Right ventricle myocardium inferior (tissue), 1 donor: ENCODE results near the gene TMED8. TPM values are rescaled to one million over a fixed set of nuclear protein-coding genes. Genes with fewer than 3 reads are reported as not detected.
"Not testable (repeated sequence)": the region's sequence is repeated elsewhere in the genome, so short reads cannot be mapped to it uniquely, and the experiment has no call there.

Experiments used
- ATAC-seq: fragments of 200-7000 bp; cut with Tn5 transposase; one replicate; pipeline ENCODE4 v1.9.1; 2020; ENCODE audit warnings: mild to moderate bottlenecking, moderate library complexity
- DNase-seq: peaks from one replicate; pipeline ENCODE4 v3.0.0; 2021; ENCODE audit errors: missing footprints
- intact Hi-C: fragments of 100-400 bp; cut with DNase I; formaldehyde crosslinking; loops from one replicate; pipeline ENCODE4 v1.11.0; 2022
- total RNA-seq: library from RNA; stranded (reverse); fragmentation: NEBNext Ultra II Directional; extraction: Animal tissue kit (Norgen Biotek cat#: 25700); gene quantifications from one replicate; pipeline ENCODE4 v1.2.1, GENCODE V29; 2021
- donor health status: DM: no; HTN: yes; CAD: no; lungs with severe emphysema.

The TMED8 gene
- total RNA-seq, 1 donor from 2014 or later, result 5.1 TPM

DNA sequence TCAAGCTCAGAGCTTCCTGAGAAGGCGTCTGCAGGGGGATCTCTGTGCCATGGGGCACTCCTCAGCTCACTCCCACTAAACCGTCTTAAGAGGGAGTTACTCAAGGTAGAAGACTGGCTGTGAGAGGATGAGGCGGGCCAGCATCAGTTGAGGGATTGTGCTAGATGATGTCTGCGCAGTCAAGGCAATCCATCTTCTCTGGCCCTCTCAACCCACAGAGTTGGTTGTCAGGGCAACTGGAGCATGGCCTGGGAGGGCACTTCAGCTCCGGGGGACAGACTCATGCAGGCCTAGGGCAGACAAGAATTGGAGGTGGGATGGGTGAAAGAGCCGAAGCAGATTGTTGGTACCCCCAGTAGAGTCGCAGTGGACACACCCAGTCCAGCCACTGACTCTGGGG, 47.0 kb downstream of the TMED8 start:
- DNase-seq (no peak), ATAC-seq (no peak)
- intact Hi-C loops, result no loop called here

DNA sequence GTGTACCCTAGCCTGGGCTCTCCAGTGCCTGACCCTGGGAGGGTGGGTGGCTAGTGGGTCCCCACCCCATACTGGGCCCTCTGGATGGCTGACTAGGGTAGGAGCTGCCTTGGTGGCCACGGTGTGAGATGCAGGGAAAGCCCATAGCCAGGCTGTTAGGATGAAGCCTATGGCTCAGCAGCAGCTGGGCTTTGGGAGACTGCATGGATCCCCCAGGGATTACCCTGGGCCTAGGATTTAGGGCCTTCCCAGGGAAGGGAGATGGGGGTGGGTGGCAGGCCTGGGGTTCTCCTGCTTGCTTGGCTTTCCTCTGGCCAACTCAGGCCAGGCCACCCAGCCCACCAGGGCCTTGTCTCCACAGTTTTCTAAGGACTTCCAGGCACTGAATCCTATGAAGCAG, 49.8 kb downstream of the TMED8 start:
- DNase-seq, result no peak
- intact Hi-C loops, result no loop called here
- no peak for ATAC-seq

- no peak for DNase-seq
- ATAC-seq, result no peak
- intact Hi-C loops, result no loop called here
Observed at GRCh38 chr14:77325746-77326094, 51.2 kb downstream of the TMED8 start.

DNA sequence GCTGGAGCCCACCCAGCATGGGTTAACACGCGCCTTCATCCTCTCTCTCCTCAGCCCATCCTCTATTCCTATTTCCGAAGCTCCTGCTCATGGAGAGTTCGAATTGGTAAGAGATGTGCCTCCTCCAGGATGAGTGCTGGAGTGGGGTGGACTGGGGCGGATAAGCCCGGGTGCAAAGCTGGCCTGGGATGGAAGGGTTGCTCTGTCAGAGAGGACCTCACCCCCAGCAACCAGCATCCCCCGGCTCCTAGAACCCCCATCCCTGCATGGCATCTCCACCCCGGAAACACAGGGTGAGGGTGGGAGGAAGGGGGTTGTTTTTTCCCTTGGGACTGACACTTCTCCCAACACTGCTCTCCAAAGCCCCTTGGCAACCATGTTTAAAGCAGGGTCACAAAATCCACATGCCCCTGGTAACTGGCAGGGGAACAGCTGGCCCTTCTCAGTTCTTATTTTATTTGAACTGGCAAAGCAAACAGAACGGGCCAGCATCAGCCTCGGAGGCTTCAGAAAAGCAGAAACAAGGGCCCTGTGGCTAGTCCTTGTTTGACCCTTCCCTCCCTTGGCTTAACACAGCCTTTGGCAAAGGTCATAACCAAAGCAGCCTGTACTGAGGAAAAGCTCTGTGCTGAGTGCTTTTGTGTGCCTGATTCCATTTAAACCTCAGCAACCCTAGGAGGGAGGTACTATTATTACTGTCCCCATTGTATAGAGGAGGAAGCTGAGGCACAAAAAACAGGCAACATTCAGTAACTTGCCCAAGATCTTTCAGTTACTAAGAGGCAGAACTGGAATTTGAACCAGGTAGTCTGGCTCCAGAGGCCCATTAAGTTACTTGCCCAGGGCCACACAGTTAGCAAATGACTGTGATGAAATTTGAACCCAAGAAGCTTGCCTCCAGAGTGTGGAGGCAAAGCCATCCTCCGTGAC, 51.8 kb downstream of the TMED8 start:
- ATAC-seq (no peak), DNase-seq (no peak)
- intact Hi-C loops, result loop anchor here (5.0 kb wide), 2 partner anchors 52 to 513 kb away; partner anchors contain the start of genes ANGEL1, SAMD15 and TMED8

DNA sequence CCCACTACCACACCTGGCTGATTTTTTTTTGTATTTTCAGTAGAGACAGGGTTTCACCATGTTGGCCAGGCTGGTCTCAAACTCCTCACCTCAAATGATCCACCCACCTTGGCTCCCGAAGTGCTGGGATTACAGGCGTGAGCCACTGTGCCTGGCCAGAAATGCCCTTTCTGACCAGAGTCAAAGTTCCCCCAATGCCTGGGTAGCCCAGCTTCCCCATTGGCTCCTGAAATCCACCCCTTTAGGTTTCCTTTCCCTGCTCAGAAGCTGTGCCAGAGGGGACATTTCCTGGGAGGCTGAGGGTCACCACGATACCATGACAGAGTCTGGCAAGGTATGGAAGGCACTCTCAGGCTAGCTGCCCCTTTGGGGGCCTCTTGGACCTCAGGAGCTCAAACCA, 52.6 kb downstream of the TMED8 start:
- DNase-seq (no peak), ATAC-seq (no peak)
- intact Hi-C loops, result loop anchor here (5.0 kb wide), 2 partner anchors 53 to 512 kb away; partner anchors contain the start of genes ANGEL1, SAMD15 and TMED8

- ATAC-seq (no peak), DNase-seq (no peak)
- intact Hi-C loops, result loop anchor here (5.0 kb wide), 2 partner anchors 54 to 511 kb away; partner anchors contain the start of genes ANGEL1, SAMD15 and TMED8
Observed at GRCh38 chr14:77323571-77323970, 53.3 kb downstream of the TMED8 start.

DNA sequence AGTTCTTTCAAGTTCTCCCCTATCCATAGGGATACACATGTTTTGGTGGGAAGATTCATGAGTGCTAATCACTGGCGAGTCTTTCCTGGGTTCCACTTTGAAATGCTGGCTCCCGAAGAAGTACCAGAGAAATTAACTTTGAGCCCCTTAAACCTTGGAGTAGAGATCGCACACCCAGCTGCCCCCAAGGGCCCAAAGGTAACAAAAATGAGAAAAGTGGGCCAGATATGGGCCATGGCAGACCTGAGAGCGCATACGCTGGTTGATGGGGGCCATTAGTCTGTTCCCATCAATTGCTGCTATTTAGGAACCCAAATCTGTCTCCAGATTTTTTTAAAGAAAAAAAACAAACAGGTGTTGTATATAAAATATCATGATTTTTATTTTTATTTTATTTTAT, 53.9 kb downstream of the TMED8 start:
- intact Hi-C loops, result loop anchor here (5.0 kb wide), 2 partner anchors 54 to 511 kb away; partner anchors contain the start of genes ANGEL1, SAMD15 and TMED8
- DNase-seq (no peak), ATAC-seq (no peak)

DNA sequence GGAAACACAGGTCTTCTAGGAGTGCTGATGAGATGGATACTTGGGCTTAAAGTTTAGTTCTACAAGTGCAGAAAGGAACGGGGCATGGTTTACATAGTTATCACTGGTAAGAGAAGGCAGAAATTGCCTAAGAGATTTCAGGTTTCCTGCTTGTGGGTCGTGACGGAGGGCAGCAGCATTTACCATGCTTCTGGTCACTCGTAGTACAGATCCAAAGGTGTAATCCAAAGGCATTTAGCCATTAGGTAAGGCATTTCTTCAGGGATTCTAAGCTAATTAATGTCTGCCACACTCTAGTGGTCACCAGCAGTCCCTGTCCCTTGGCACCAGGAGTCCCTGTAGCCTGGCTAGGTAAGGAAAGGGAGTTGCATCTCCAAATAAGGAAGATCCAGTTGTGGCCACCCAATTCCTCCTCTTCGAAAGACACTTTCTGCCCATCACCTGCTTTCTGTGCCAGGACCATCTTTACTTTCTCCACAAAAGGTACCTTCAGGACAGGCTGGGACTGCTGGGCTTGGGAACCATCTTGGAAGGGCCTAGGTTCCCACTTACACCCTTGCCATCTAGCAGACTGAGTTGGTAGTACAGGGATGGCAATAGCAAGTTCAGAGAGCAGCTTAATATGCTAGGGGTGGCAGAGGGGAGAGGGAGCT, 54.5 kb downstream of the TMED8 start:
- intact Hi-C loops, result loop anchor here (5.0 kb wide), 2 partner anchors 55 to 510 kb away; partner anchors contain the start of genes ANGEL1, SAMD15 and TMED8
- ATAC-seq (no peak), DNase-seq (no peak)

- ATAC-seq (peak; percentile 85), DNase-seq (peak; percentile 97)
- intact Hi-C loops, result loop anchor here (2.0 to 5.0 kb wide), 3 partner anchors 57 to 508 kb away; partner anchors contain the start of genes ANGEL1, SAMD15, TMED8 and VIPAS39
Observed at GRCh38 chr14:77320238-77320935, 56.5 kb downstream of the TMED8 start, which contains the start of gene POMT2. TSS of gene POMT2 (minus strand) at chr14:77320883. CDS start at chr14:77320681, 202 bp downstream.

- intact Hi-C loops, result loop anchor here (5.0 kb wide), 1 partner anchor 442 kb away; no protein-coding TSS in a partner anchor
- no peak for ATAC-seq
- no peak for DNase-seq
Observed at GRCh38 chr14:77319422-77319821, 57.5 kb downstream of the TMED8 start.

DNA sequence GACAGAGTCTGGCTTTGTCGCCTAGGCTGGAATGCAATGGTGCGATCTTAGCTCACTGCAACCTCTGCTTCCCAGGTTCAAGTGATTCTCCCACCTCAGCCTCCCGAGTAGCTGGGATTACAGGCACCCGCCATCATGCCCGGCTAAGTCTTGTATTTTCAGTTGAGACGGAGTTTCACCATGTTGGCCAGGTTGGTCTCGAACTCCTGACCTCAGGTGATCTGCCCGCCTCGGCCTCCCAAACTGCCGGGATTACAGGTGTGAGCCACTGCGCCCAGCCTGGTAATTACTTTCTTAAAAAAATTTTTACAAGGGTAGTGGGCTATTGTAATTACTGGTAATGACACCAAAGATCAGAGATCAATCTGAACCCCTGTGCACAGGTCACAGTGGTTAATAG, 58.1 kb downstream of the TMED8 start:
- DNase-seq, ATAC-seq: not testable (repeated sequence)
- intact Hi-C loops, result loop anchor here (5.0 kb wide), 1 partner anchor 441 kb away; no protein-coding TSS in a partner anchor

DNA sequence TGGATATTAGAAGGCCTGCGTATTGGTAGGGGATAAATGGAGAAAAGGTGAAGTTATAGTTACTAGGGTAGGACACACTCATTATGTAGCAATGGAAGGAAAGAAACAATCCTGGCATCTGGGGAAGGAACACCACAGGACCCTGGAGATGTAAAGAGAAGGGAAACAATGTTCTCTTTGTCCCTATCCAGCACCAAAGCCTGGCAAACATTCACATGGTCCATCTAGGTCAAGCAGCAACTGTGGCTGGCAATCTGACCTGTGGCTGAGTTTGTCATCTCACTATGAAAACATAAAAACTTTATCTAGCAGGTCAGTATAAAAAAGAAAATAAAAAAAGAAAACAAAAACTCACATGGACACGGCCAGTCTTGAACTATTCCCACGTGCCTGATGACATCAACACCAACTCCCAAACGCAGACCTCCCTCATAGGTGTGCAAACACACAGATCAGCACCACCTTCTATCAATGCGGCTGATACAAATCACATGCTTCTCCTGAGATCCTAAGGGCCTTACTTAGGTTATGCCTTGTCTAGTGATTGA, 58.8 kb downstream of the TMED8 start:
- intact Hi-C loops, result loop anchor here (5.0 kb wide), 1 partner anchor 441 kb away; no protein-coding TSS in a partner anchor
- ATAC-seq (no peak), DNase-seq (no peak)

DNA sequence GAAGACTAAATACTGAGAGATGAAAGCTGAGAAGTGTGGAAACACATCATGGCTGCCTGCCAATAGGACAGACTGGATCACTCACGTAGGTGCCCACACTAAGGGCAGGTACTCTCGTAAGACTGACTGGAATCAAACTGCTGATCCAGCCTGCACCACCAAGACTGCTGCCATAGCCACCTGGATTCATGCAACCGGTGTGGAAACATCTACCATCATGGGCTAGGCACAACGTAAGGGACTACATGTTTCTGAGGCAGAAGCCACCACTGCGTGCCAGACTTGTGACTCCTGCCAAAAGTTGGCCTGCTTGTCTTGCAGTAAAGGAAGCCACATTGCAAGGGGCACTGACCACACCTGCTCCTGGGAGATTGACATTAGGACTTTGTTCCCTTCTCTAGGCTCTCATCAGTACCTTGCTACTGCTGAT, 60.0 kb downstream of the TMED8 start:
- no peak for DNase-seq
- ATAC-seq, result no peak
- intact Hi-C loops, result loop anchor here (1.0 to 5.0 kb wide), 2 partner anchors 165 to 440 kb away; no protein-coding TSS in a partner anchor

- DNase-seq (no peak), ATAC-seq (no peak)
- intact Hi-C loops, result loop anchor here (1.0 to 5.0 kb wide), 2 partner anchors 164 to 439 kb away; no protein-coding TSS in a partner anchor
Observed at GRCh38 chr14:77316195-77316505, 60.7 kb downstream of the TMED8 start.

- no peak for ATAC-seq
- intact Hi-C loops, result loop anchor here (5.0 kb wide), 1 partner anchor 437 kb away; no protein-coding TSS in a partner anchor
- no peak for DNase-seq
Observed at GRCh38 chr14:77314539-77315457, 62.1 kb downstream of the TMED8 start.

DNA sequence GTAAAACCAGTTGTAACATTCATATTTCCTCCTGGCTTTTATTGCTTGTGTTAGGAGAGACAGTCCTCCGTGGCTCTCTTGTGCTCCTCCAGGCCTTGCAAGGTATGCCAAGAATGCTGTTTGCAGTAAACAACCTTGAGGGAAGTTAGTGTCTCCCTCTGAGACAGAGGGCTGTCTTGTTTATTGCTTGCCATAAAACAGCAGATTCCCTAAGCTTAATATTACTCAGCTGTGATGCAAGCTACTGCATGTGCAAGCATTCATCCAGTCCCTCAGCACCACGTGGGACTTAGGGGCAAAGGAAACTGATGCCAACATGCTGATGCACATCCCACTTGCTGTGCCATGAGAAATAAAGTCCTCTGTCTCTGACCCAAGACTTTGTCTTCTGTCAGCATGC, 62.9 kb downstream of the TMED8 start:
- DNase-seq, result no peak
- ATAC-seq, result no peak
- intact Hi-C loops, result no loop called here

- no peak for ATAC-seq
- DNase-seq, result no peak
- intact Hi-C loops, result no loop called here
Observed at GRCh38 chr14:77313371-77313770, 63.5 kb downstream of the TMED8 start.
